Mammary epithelial cell (primary cell): ENCODE results near the gene UBE2E1.
"Not testable (repeated sequence)": the region's sequence is repeated elsewhere in the genome, so short reads cannot be mapped to it uniquely, and the experiment has no call there.

Experiments used
- CTCF ChIP-seq, 2 donors: IDR thresholded peaks in 1 of 2; conservative IDR thresholded peaks in 1 of 2; 2 replicates each; pipeline ENCODE4 v1.5.1; 2011 to 2012; ENCODE audit warnings: inconsistent platforms in 2 of 2, low read length in 2 of 2, mild to moderate bottlenecking in 2 of 2, control low read depth in 1 of 2, low read depth in 1 of 2; ENCODE audit not compliant: insufficient read depth in 1 of 2; ENCODE audit errors: extremely low read depth in 1 of 2
- EZH2 ChIP-seq: IDR thresholded peaks from 2 replicates; pipeline ENCODE4 v1.6.1; 2012; ENCODE audit warnings: low read length, inconsistent platforms, borderline replicate concordance

- not testable (repeated sequence) for TF ChIP-seq CTCF (conservative IDR thresholded peaks at IDR 0.05 in 1 of 2, IDR thresholded peaks at IDR 0.05 in 1 of 2; ENCODE audit: extremely low read depth in 1 of 2, insufficient read depth in 1 of 2, low read depth in 1 of 2, low read length in 2 of 2); EZH2
Measured at GRCh38 chr3:23917679-23918303, 112.0 kb downstream of the UBE2E1 start.
